HG03039 (cell line): ENCODE results near the gene STIP1.

ENCODE experiments used
- ATAC-seq: cut with Tn5 transposase; IDR thresholded peaks from one replicate; pipeline ENCODE4 v1.9.1; 2021; ENCODE audit warnings: mild to moderate bottlenecking, moderate library complexity; ENCODE audit not compliant: unreplicated experiment

STIP1 gene

DNA sequence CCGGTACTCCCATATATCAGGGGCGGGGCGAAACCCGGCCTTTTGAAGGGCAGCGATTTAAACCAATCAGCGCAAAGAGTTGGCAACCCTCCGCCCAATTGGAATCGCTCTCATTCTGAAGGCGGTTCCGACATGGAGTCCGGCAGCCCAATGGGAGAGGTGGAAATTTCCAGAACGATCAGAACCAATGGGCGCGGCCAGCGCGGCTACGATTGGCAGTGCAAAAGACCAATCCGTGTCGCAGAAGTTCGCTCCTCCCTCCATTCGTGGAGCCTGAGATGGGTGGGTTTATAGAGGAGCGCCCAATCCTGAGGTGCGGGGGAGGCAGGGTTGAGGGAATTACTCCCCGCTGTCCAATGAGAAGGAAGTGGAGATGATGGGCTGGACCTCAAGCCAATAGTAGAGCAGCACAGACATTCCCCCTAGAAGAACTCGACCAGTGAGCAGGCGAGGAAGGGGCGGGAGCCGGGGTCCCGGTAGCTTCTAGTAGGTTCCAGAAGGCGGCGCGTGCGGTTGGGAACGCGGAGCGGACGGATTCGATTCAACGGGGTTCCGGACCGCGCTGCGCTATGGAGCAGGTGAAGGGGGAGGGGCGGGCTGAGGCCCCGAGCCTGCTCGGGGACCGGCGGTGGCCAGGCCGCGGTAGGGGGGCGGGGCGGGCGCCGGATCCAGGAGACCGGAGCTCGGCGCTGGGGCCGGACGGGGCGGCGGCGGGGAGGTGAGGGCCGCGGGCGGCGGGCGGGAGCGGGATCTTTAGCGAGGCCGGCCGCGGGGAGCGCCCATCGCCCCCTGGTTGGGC lies at the start of gene STIP1:
STIP1 (plus strand) TSS at position 479 of the 799 bp plus-strand sequence; CDS start at position 570, 91 bp downstream.
- peak; percentile 81 for ATAC-seq

GRCh38 chr11:64136765-64137441 lies 49.1 kb upstream of the STIP1 start:
- no peak for ATAC-seq

- no peak for ATAC-seq
Measured at GRCh38 chr11:64138398-64138797, 47.6 kb upstream of the STIP1 start.

GRCh38 chr11:64139049-64139448 lies 46.9 kb upstream of the STIP1 start:
- ATAC-seq: no peak

DNA sequence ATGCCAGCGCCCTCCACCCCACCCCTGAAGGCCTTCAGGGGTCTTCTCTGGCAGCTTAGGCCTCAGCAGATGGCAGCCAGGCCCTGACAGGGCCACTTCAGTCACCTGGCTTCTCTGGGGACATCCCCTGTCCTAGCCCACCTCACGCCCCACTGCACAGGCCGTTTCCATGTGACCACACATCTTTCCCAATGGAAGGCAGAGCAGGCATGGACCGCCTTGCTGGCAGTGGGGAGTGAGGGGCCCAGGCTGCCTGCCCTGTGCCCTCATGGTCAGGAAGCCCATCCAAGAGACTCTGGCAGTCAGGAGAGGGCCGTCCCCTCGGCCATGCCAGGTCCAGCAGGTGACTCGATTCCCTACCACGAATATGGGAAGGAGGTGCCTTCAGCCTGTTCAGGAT lies 45.9 kb upstream of the STIP1 start:
- ATAC-seq: no peak

GRCh38 chr11:64141081-64141783 lies 44.7 kb upstream of the STIP1 start:
- ATAC-seq: no peak

DNA sequence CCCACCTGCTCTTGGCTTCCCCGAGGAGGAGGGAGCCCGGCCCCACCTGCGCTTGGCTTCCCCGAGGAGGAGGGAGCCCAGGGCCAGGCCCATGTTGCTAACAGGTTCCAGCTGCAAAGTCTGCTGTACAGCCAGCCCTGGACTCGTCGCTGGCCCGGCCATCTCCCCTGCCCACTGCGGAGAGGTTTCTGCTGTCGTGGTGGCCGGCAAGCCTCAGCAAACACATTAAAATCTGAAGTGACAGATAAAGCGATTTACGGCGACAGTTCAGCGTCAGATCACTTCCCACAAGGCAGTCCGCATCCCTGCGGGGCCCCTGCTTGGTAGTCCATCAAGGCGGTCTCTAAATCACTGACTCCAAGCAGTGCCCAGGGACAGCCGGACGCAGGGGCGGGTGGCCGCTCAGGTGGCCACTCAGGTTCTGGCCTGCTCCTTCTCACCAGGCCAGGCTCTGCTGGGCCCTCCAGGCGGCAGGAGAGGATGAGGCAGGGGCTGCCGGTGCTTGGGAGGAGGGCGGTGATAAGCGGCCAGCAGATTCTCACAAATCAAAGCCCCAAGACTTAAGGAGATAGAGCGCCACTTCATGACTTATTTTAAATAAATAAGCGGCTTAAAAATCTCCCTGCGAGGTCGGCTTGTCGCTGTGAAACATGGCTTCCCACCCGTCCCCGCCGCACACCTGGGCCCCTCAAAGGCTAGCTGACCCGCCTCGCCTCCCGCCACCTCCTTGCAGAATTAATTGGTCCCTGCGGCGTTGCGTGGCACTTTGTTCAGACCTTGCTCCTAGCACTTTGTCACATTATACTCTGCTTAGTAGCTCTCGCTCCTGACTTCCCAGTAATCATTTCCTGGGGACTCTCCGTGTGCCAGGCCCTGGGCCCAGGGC lies 41.1 kb upstream of the STIP1 start:
- ATAC-seq: no peak

DNA sequence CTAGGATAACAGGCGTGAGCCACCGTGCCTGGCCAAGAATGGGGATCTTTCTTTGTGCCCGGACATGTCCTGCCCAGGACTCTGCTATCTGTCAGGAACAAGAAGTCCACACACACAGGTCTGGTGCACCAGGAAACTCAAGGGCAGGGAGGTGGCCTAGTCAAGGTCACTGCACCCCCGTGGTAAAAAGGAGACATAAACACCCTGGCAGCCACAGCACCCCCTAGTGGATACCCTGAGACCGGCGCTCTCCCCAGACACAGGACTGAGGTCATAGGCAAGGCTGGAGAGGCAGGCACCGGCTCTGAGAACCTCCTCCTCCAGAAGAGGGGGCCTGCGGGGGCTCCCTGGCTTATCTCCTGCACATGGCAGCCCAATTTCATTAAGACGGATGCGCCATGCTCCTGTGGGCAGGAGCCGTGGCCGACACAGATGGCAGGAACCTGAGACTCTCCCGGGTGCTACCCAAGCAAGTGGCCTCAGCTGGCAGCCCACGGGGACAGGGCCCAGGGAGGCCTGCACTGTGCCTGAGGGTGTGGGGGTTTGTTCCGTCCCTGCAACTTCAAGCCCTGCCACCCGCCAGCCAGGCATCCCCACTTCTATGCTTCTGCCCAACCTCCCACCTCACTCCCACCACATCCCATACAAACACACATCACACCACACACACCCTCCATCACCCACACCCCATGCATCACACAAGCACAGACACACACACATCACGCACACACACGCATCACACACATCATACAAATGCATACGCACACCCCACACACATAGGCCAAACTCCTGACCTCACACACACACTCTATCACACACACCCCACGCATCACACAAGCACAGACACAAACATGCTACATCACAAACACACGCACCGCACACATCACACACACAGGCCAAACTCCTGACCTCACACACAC lies 39.7 kb upstream of the STIP1 start:
- ATAC-seq: no peak

DNA sequence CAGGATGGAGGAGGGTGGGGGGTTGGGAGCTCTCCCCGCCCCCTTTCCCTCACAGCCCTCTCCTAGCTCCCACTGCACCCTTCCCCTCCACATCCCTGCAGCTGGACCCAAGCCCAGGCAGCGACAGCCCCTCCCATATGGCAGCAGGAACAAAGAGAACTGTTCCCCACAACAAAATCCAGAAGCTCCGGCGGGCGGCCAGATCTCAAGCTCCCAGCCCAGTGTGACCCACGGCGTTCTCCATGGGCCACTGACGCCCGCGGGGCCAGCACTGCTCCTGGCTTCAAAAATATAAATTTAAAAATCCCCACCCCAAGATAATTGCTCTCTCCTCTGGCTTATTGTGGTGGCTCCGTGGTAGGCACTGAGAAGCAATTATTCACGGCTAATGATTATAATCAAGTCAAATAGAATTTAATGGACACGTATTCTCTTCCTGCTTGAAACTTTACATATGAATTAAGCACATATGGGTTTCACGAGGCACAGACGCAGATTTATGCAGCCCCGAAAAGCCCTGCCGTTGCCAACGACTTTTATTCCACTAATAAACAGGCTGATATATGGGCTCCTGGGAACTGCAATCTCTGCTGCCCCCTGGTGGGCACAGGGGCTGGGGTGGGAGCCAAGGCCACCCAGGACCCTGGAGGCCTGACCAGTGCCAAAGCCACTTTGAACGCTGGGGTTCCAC lies 37.6 kb upstream of the STIP1 start:
- no peak for ATAC-seq

DNA sequence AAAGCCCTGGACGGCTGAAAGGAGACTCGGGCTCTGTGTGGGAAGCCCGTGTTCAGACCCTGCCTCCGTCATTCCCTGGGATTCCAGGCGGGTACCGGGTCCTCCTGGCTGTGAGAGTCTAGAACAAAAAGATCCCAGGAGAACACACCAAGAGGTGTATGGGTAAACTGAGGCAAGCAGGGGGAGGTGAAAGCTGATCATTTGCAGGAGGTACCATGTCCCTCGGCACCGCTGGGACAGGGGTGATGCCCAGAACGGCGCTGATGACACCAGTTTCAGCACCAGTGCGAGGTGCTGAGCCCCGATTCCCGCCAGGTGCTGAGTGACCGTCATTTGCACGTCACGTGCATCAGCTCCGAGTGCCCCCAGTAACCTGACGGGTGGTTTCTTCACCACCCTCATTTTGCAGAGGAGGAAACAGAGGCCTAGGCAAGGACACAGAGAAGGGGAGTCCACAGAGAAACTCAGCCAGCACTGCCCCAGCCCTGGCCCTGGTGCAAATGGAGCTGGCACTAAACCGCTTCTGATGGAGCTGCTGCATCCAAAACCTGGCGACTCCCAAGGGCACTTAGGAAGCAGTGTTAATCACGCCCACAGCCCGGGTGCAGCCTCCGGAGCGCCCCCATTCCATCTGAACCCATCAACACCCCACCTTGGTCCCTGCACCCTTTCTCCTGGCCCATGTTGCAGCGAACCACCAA lies 36.9 kb upstream of the STIP1 start:
- no peak for ATAC-seq

- no peak for ATAC-seq
Measured at GRCh38 chr11:64150051-64150450, 35.9 kb upstream of the STIP1 start.

DNA sequence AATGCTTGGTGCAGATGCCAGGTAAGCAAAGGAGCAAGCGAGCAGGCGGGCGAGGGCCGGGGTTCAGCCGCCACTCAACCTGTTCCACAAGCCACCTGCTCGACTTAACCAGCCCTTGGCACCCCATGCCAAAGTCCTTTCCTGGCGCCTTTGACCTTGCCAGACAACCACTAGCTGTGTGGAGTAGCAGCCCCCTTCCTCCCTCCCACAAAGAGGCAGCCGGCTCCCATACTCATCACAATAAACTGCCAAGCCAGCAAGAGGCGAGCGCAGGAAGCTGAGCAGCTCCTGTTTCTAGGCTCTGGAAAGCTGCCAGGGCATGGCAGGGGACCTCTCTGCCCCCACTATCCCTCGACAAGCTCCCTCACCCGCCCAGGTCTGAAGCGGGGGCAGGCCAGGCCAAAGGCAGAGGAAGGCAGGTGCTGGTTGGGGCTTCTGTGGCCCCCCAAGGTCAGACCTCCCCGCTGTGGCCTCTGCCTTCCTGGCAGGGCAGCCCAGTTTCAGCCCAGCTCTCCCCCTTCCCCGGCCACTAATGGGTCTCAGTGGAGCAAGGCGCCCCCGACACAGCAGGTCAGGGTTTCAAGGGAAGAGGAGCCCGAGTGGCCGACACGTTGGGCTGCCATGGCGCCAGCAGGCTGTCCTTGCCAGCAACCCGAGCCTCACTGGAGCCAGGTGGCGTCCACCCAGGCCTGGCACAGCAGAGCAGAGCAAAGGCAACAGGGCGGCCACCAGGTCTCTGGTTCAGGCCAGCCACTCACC lies 35.3 kb upstream of the STIP1 start:
- ATAC-seq: no peak

DNA sequence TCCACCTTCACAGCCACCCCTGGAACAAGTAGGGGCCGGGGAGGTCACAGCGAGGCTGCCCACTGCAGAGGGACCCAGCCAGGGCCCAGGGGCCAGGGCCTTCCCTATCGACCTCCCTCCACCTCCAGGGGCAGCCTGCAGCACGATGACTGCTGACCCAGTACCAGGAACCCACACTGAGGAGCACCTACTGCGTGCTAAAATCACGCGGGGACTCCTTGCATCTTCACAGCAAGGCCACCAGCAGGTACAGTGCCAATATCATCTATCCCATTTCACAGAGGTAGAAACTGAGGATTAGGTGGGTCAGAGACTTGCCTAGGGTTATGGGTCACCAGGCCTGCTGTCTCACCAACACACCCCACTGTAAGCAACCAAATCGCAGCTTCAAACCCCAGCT lies 34.6 kb upstream of the STIP1 start:
- ATAC-seq: no peak

GRCh38 chr11:64152841-64153691 lies 32.9 kb upstream of the STIP1 start:
- no peak for ATAC-seq

DNA sequence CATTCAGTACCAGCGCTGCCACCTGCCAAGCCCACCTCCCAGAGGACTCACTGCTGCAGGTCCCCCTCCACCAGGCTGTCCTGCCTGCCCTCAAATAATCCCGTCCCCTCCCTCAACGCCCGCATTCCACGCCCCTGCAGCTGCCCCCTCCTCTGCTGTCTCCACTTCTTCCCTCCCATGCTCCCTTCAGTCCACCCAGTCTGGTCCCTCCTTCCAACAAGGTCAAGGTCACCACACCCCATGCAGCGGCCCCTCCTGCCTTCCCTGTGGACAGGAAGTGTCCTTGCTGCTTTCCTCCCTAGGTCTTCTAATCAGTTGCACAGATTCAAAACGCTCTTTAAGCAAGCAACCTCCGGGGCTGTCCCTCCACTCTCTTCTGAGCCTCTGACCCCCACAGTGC lies 32.2 kb upstream of the STIP1 start:
- ATAC-seq: no peak

DNA sequence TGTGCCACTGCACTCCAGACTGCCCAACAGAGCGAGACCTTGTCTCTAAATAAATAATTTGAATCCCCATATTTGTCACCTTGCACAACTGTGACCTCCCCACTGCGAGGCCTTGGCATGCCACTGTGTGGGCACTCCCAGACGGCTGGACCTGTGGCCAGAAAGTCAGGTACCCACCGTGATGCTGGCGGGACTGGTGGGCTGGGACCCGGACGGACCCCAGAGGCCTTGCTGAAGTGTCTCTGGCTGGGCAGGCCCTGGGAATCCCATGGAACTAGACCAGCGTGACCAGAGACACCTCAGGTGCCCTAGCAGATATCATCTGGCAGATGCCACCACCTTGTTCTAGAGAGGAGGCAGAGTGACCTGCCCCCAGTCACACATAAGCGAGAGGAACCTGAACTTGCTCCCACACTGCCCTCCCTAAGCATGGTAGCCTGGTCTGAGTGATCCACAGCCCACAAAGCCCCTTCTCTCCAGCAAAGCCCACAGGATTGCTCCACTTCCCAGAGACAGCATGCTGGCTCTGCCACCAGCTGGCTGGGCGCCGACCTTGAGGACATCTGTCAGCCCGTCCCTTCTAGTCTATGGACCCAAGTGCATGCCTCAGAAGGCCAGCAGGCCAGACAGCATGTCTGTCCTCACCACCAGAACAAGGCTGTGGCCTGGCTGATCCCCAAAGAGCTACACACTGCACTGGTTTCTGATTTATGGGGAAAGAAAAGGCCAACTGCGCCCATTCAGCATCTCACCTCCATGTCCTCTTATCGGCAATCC lies 29.5 kb upstream of the STIP1 start:
- no peak for ATAC-seq
